GM23338 (cell line): ENCODE measurements around the gene CCIN. TPM values are rescaled to one million over a fixed set of nuclear protein-coding genes. Genes with fewer than 3 reads are reported as not detected.

Experiments
- ATAC-seq: fragments of 200-7000 bp; cut with Tn5 transposase; 3 replicates; pipeline ENCODE4 v1.9.1; 2020
- DNase-seq: peaks from one replicate; pipeline ENCODE4 v3.0.0-alpha.2; 2015; ENCODE audit warnings: low spot score
- H2AFZ ChIP-seq: fragments of 200-600 bp; sonication (generic); 2 replicates; pipeline ENCODE4 v1.8.0; 2016; ENCODE audit warnings: antibody characterized with exemption, mild to moderate bottlenecking, moderate library complexity
- H3F3A ChIP-seq: fragments of 200-600 bp; sonication (generic); replicated peaks from 2 replicates; pipeline ENCODE4 v1.8.0; 2017; ENCODE audit warnings: antibody characterized with exemption, mixed run types, low read depth
- H3K27ac ChIP-seq: fragments of 200-600 bp; sonication (generic); 2 replicates; pipeline ENCODE4 v1.6.1; 2016; ENCODE audit warnings: low read depth
- H3K27me3 ChIP-seq: fragments of 200-600 bp; sonication (generic); 2 replicates; pipeline ENCODE4 v1.8.0; 2016; ENCODE audit warnings: mild to moderate bottlenecking, mixed run types, moderate library complexity; ENCODE audit not compliant: insufficient read depth
- H3K36me3 ChIP-seq: fragments of 200-600 bp; sonication (generic); 2 replicates; pipeline ENCODE4 v1.8.0; 2016; ENCODE audit warnings: mild to moderate bottlenecking; ENCODE audit not compliant: insufficient read depth
- H3K4me1 ChIP-seq: fragments of 200-600 bp; sonication (generic); 2 replicates; pipeline ENCODE4 v1.8.0; 2016; ENCODE audit warnings: mild to moderate bottlenecking, moderate library complexity; ENCODE audit not compliant: insufficient read depth
- H3K4me2 ChIP-seq: fragments of 200-600 bp; sonication (generic); 2 replicates; pipeline ENCODE4 v1.7.1; 2017; ENCODE audit warnings: mixed run types
- H3K4me3 ChIP-seq: fragments of 200-600 bp; sonication (generic); 2 replicates; pipeline ENCODE4 v1.6.1; 2016; ENCODE audit warnings: mixed run types
- H3K79me2 ChIP-seq: fragments of 200-600 bp; sonication (generic); replicated peaks from 2 replicates; pipeline ENCODE4 v1.8.0; 2017; ENCODE audit warnings: mild to moderate bottlenecking; ENCODE audit not compliant: insufficient read depth
- H3K9me2 ChIP-seq: fragments of 200-600 bp; sonication (generic); 2 replicates; pipeline ENCODE4 v1.8.0; 2017; ENCODE audit not compliant: insufficient read depth
- H4K20me1 ChIP-seq: fragments of 200-600 bp; sonication (generic); replicated peaks from 2 replicates; pipeline ENCODE4 v1.8.0; 2017; ENCODE audit warnings: mild to moderate bottlenecking; ENCODE audit not compliant: insufficient read depth
- H3K27ac Mint-ChIP-seq: 2 replicates; pipeline ENCODE4 v1.8.0; 2020; ENCODE audit warnings: inconsistent platforms, mild to moderate bottlenecking, moderate library complexity, mixed read lengths
- H3K27me3 Mint-ChIP-seq: 3 replicates; pipeline ENCODE4 v1.8.0; 2022; ENCODE audit warnings: low read depth, mild to moderate bottlenecking, moderate library complexity, mixed read lengths, inconsistent platforms; ENCODE audit not compliant: insufficient read depth, poor library complexity
- H3K36me3 Mint-ChIP-seq: 3 replicates; pipeline ENCODE4 v1.8.0; 2021; ENCODE audit warnings: low read depth, mild to moderate bottlenecking, inconsistent platforms, moderate library complexity, mixed read lengths
- H3K4me1 Mint-ChIP-seq: 3 replicates; pipeline ENCODE4 v1.8.0; 2020; ENCODE audit warnings: mild to moderate bottlenecking, inconsistent platforms, mixed read lengths
- H3K4me3 Mint-ChIP-seq: 3 replicates; pipeline ENCODE4 v1.8.0; 2021; ENCODE audit warnings: moderate library complexity, mild to moderate bottlenecking, inconsistent platforms, mixed read lengths
- H3K9me3 Mint-ChIP-seq: 3 replicates; pipeline ENCODE4 v1.8.0; 2020; ENCODE audit warnings: moderate library complexity, mild to moderate bottlenecking, inconsistent platforms, mixed read lengths
- CREB1 ChIP-seq: fragments of 250-450 bp; sonication (Bioruptor Pico); IDR thresholded peaks from 2 replicates; pipeline ENCODE4 v1.5.0; 2020; ENCODE audit warnings: low read depth, mild to moderate bottlenecking, moderate library complexity
- CTCF ChIP-seq, 2 experiments: fragments of 200-600 bp in 1 of 2; sonication (generic) in 1 of 2; conservative IDR thresholded peaks; 2 replicates each; pipeline versions ENCODE4 v1.5.1 to v1.6.1; 2016 to 2017; ENCODE audit warnings: antibody characterized with exemption in 2 of 2, low read depth in 2 of 2, mild to moderate bottlenecking in 2 of 2, moderate library complexity in 1 of 2
- ETS1 ChIP-seq: IDR thresholded peaks from 2 replicates; pipeline ENCODE4 v1.6.1; 2016; ENCODE audit warnings: antibody characterized with exemption
- EZH2 ChIP-seq: fragments of 200-600 bp; sonication (generic); IDR thresholded peaks from one replicate; pipeline ENCODE4 v1.8.0; 2017; ENCODE audit warnings: antibody characterized with exemption, mild to moderate bottlenecking, low read depth; ENCODE audit not compliant: unreplicated experiment
- EZH2phosphoT487 ChIP-seq: fragments of 200-600 bp; sonication (generic); IDR thresholded peaks from one replicate; pipeline ENCODE4 v1.8.1; 2018; ENCODE audit warnings: antibody characterized with exemption; ENCODE audit not compliant: unreplicated experiment
- JUNB ChIP-seq: IDR thresholded peaks from one replicate; pipeline ENCODE4 v1.6.1; 2016; ENCODE audit warnings: antibody characterized with exemption; ENCODE audit not compliant: unreplicated experiment
- NANOG ChIP-seq: IDR thresholded peaks from 2 replicates; pipeline ENCODE4 v1.6.1; 2016; ENCODE audit warnings: antibody characterized with exemption, borderline replicate concordance
- POLR2AphosphoS5 ChIP-seq: IDR thresholded peaks from 2 replicates; pipeline ENCODE4 v1.6.1; 2016; ENCODE audit warnings: antibody characterized with exemption, low read depth
- REST ChIP-seq: IDR thresholded peaks from one replicate; pipeline ENCODE4 v1.6.1; 2018; ENCODE audit warnings: antibody characterized with exemption; ENCODE audit not compliant: unreplicated experiment
- STAT1 ChIP-seq: IDR thresholded peaks from one replicate; pipeline ENCODE4 v1.6.1; 2016; ENCODE audit warnings: antibody characterized with exemption; ENCODE audit not compliant: unreplicated experiment
- ZNF114 ChIP-seq: fragments of 250-450 bp; sonication (Bioruptor Pico); IDR thresholded peaks from 2 replicates; pipeline ENCODE4 v1.5.0; 2020; ENCODE audit warnings: mild to moderate bottlenecking, moderate library complexity
- ZNF331 ChIP-seq: fragments of 250-450 bp; sonication (Bioruptor Pico); IDR thresholded peaks from 2 replicates; pipeline ENCODE4 v1.5.0; 2020; ENCODE audit warnings: low read depth, mild to moderate bottlenecking, moderate library complexity
- ZNF462 ChIP-seq: fragments of 250-450 bp; sonication (Bioruptor Pico); IDR thresholded peaks from 2 replicates; pipeline ENCODE4 v1.5.0; 2020; ENCODE audit warnings: mild to moderate bottlenecking, moderate library complexity
- polyA plus RNA-seq: library from polyadenylated mRNA; unstranded; fragments of >200 nt; fragmentation: Nextera tagmentation; extraction: Ambion mirVana; gene quantifications from 2 replicates; pipeline ENCODE4 v1.2.1, GENCODE V29; 2016
- total RNA-seq: library from RNA; depleted of rRNA; stranded (reverse); fragments of >200 nt; shearing (Covaris generic); gene quantifications from 2 replicates; pipeline ENCODE4 v1.2.3, GENCODE V29; 2014

The CCIN gene
- total and polyA plus RNA-seq, 2 experiments from 2014 or later = 0.14 TPM; not detected in 1

- H3K4me1 ChIP-seq = no peaks in the 10 kb centered on the region
- Mint-ChIP-seq H3K27me3 (peaks cover 10% of the 10 kb centered on the region), H3K9me3 (peaks cover 14% of the 10 kb centered on the region), H3K4me3 (no peak overlapping the region), H3K36me3 (peaks cover 10% of the 10 kb centered on the region; the same call in 2 of the 3 replicates), H3K4me1 (peaks cover 6% of the 10 kb centered on the region), H3K27ac (no peak overlapping the region)
- H3K36me3 ChIP-seq = no peaks in the 10 kb centered on the region
- H3K4me2 ChIP-seq = no peak overlapping the region
- H3F3A ChIP-seq = no peaks in the 10 kb centered on the region
- H3K27ac ChIP-seq = no peak overlapping the region
- H2AFZ ChIP-seq = no peak overlapping the region
- H3K79me2 ChIP-seq = no peaks in the 10 kb centered on the region
- H3K4me3 ChIP-seq = no peak overlapping the region
- H4K20me1 ChIP-seq = no peaks in the 10 kb centered on the region
- TF ChIP-seq NANOG = no peak
- no peak for TF ChIP-seq POLR2AphosphoS5
- TF ChIP-seq REST = no peak
- TF ChIP-seq CTCF (conservative IDR thresholded peaks at IDR 0.05; ENCODE audit: low read depth in 2 of 2) = no peak
- no peak for TF ChIP-seq EZH2
- no peak for TF ChIP-seq ZNF331
- no peak for TF ChIP-seq ZNF114 (CRISPR knock-in tag)
- no peak for TF ChIP-seq EZH2phosphoT487
- TF ChIP-seq ZNF462 (CRISPR knock-in tag) = no peak
- no peak for TF ChIP-seq ETS1
- no peak for TF ChIP-seq JUNB
- no peak for TF ChIP-seq CREB1 (CRISPR knock-in tag)
- TF ChIP-seq STAT1 = no peak
- ATAC-seq (no peak), DNase-seq (no peak)
- H3K9me2 ChIP-seq = no peaks in the 10 kb centered on the region
- H3K27me3 ChIP-seq = no peaks in the 10 kb centered on the region
Measured at GRCh38 chr9:36151316-36152210, 17.6 kb upstream of the CCIN start.
